Measurements from ENCODE around the gene ASAP3.

ASAP3 gene

GRCh38 chr1:23483321-23484252, at the start of gene ASAP3:
ASAP3 (minus strand) TSS chr1:23484179; CDS start chr1:23484133, 46 bp downstream.
- peak; percentile 11 for TF ChIP-seq CTCF (IDR thresholded peaks at IDR 0.05; ENCODE audit: low read depth, low read length)
- no peak for DNase-seq (ENCODE audit: extremely low read depth, low read depth)

GRCh38 chr1:23533246-23534023, 49.5 kb upstream of the ASAP3 start:
- no peak for TF ChIP-seq CTCF (IDR thresholded peaks at IDR 0.05; ENCODE audit: low read depth, low read length)
- no peak for DNase-seq (ENCODE audit: extremely low read depth, low read depth)

- no peak for DNase-seq (ENCODE audit: extremely low read depth, low read depth)
Measured at GRCh38 chr1:23531562-23532094, 47.6 kb upstream of the ASAP3 start.

GRCh38 chr1:23530747-23531561, 47.0 kb upstream of the ASAP3 start, which contains the start of gene E2F2:
E2F2 (minus strand) TSS chr1:23531233; CDS start chr1:23530793, 440 bp downstream.
- TF ChIP-seq CTCF (IDR thresholded peaks at IDR 0.05; ENCODE audit: low read depth, low read length) = peak; percentile 7
- DNase-seq (ENCODE audit: extremely low read depth, low read depth) = no peak

More at GRCh38 chr1:23531562-23532094, 47.6 kb upstream of the ASAP3 start:
- no peak for TF ChIP-seq CTCF (IDR thresholded peaks at IDR 0.05; ENCODE audit: low read depth, low read length)

- no peak for TF ChIP-seq CTCF (IDR thresholded peaks at IDR 0.05; ENCODE audit: low read depth, low read length)
- no peak for DNase-seq (ENCODE audit: extremely low read depth, low read depth)
Measured at GRCh38 chr1:23530087-23530746, 46.2 kb upstream of the ASAP3 start.

Data from AG09319 (cell line).